ENCODE data around the gene TBC1D9.

Gene TBC1D9

DNA sequence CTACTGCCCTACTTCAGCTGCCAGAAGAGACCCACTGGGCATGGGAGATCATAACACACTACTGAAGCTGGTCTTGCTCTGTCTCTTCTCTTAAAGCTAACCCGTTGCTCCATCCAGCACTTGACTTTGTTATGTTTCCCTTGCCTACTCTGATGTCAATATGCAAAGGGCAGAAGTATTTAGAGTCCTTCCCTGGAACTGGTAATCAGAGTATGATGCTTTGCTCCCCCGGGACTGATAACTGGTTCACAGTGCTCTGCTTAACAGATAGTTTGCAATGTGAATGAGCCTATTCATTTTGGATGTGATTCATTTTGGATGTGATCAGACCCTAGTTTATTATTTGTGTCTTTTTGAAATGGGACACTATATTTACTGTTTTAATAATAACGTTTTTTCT is 175.1 kb downstream of the TBC1D9 start:
- no peak for DNase-seq (ENCODE audit: extremely low spot score)
- ChIA-PET POLR2A (no interaction called here), CTCF (interaction anchor here (0.9 to 1.1 kb wide), 2 partner anchors 29 to 221 kb away, joined by 3 to 7 read pairs; no protein-coding TSS in a partner anchor)
- TF ChIP-seq SP1 (IDR thresholded peaks at IDR 0.05) = no peak
- no peak for TF ChIP-seq BHLHE40 (IDR thresholded peaks at IDR 0.05; ENCODE audit: borderline replicate concordance)
- TF ChIP-seq, protein P1, sequence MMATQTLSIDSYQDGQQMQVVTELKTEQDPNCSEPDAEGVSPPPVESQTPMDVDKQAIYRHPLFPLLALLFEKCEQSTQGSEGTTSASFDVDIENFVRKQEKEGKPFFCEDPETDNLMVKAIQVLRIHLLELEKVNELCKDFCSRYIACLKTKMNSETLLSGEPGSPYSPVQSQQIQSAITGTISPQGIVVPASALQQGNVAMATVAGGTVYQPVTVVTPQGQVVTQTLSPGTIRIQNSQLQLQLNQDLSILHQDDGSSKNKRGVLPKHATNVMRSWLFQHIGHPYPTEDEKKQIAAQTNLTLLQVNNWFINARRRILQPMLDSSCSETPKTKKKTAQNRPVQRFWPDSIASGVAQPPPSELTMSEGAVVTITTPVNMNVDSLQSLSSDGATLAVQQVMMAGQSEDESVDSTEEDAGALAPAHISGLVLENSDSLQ (IDR thresholded peaks at IDR 0.05) = no peak
- TF ChIP-seq FOXA1 (IDR thresholded peaks at IDR 0.05) = no peak
- TF ChIP-seq HDGF (IDR thresholded peaks at IDR 0.05; ENCODE audit: borderline replicate concordance) = no peak
- no peak for TF ChIP-seq SUZ12 (IDR thresholded peaks at IDR 0.05)
- TF ChIP-seq NFRKB (IDR thresholded peaks at IDR 0.05) = no peak
- TF ChIP-seq CTBP1 (IDR thresholded peaks at IDR 0.05; ENCODE audit: borderline replicate concordance) = no peak
- no peak for TF ChIP-seq FOXK2 (IDR thresholded peaks at IDR 0.05)
- TF ChIP-seq TARDBP (IDR thresholded peaks at IDR 0.05) = no peak
- no peak for TF ChIP-seq LEF1 (IDR thresholded peaks at IDR 0.05; ENCODE audit: borderline replicate concordance)
- no peak for TF ChIP-seq L3MBTL2 (conservative IDR thresholded peaks at IDR 0.05)
- TF ChIP-seq FOXM1 (IDR thresholded peaks at IDR 0.05; ENCODE audit: borderline replicate concordance) = no peak
- no peak for TF ChIP-seq ELF4 (IDR thresholded peaks at IDR 0.05)
- no peak for TF ChIP-seq ZNF384 (IDR thresholded peaks at IDR 0.05)
- TF ChIP-seq ARNT (IDR thresholded peaks at IDR 0.05) = no peak

DNA sequence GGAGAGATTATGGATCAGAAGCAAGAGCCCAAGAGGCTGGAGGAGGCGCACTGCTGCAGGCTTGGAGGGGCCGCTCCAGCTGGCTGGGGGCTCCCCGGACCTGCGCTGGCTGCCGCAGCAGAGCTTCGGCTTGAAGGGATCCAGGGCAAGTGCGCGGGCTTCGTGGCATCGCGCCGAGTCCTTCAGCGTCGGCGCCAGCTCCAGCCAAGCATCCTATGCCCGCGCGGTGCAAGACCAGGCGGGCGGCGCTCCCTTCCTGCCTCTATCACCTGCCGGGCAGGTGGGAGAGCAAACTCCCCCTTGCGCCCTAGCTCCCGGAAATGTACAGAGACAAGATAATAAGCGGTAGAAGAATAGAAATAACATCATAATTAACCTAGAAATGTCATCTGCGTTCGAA is 176.9 kb downstream of the TBC1D9 start:
- TF ChIP-seq FOXM1 (IDR thresholded peaks at IDR 0.05; ENCODE audit: borderline replicate concordance) = no peak
- no peak for TF ChIP-seq FOXA1 (IDR thresholded peaks at IDR 0.05)
- TF ChIP-seq ZNF384 (IDR thresholded peaks at IDR 0.05) = no peak
- TF ChIP-seq TARDBP (IDR thresholded peaks at IDR 0.05) = no peak
- no peak for TF ChIP-seq FOXK2 (IDR thresholded peaks at IDR 0.05)
- no peak for TF ChIP-seq LEF1 (IDR thresholded peaks at IDR 0.05; ENCODE audit: borderline replicate concordance)
- no peak for TF ChIP-seq NFRKB (IDR thresholded peaks at IDR 0.05)
- no peak for DNase-seq (ENCODE audit: extremely low spot score)
- CTCF ChIA-PET = interaction anchor here (1.0 kb wide), 1 partner anchor 219 kb away, joined by 3 read pairs; no protein-coding TSS in a partner anchor
- POLR2A ChIA-PET = interaction anchor here (1.1 kb wide), 1 partner anchor 55 kb away, joined by 3 read pairs; the partner anchor contains the start of gene ELMOD2

DNA sequence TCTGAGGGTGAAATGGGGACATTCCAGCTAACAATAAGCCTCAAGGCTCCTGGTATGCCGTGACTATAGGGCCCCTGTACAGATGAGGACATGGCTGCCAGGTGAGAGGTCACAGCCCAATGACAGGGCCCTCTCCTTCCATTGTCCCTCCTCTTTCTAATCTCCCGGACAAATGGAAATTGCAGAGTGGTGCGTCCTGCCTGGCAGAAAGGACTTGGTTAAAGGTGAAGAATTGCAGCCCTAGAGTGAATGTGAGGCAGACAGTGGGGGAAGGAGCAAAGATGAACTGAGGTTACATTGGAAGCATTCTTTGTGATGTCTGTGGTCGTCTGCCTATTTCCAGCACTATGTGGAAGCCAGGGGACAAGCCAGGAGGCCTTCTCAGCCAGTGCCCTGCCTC is 180.7 kb downstream of the TBC1D9 start:
- DNase-seq (ENCODE audit: extremely low spot score) = no peak
- no peak for TF ChIP-seq FOXK2 (IDR thresholded peaks at IDR 0.05)
- TF ChIP-seq ARNT (IDR thresholded peaks at IDR 0.05) = no peak
- TF ChIP-seq NFRKB (IDR thresholded peaks at IDR 0.05) = no peak
- TF ChIP-seq L3MBTL2 (conservative IDR thresholded peaks at IDR 0.05) = no peak
- TF ChIP-seq CTBP1 (IDR thresholded peaks at IDR 0.05; ENCODE audit: borderline replicate concordance) = no peak
- TF ChIP-seq, protein P1 (IDR thresholded peaks at IDR 0.05) = no peak
- ChIA-PET POLR2A (no interaction called here), CTCF (interaction anchor here (0.7 kb wide), 1 partner anchor 110 kb away, joined by 9 read pairs; no protein-coding TSS in a partner anchor)

DNA sequence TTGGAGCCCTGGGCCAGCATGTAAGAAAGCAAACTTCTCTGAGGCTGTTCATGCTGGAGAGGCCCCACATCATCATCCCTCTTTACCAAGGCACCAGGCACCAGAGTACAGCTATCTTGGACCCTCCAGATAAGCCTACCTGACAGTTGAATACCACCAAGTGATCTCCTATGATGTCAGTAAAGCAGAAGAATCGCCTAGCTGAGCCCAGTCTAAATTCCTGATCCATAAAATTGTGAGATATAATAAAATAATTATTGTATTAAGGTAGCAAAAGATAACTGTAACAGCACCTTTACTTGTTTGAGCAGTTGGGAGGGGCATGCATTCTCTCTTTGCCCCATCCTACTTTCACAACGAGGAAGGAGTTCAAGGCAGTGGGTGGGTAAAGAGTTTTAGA is 184.6 kb downstream of the TBC1D9 start:
- POLR2A ChIA-PET = no interaction called here
- DNase-seq (ENCODE audit: extremely low spot score) = no peak
- no peak for TF ChIP-seq HDGF (IDR thresholded peaks at IDR 0.05; ENCODE audit: borderline replicate concordance)
- TF ChIP-seq ZNF384 (IDR thresholded peaks at IDR 0.05) = no peak
- no peak for TF ChIP-seq FOXA1 (IDR thresholded peaks at IDR 0.05)
- TF ChIP-seq TARDBP (IDR thresholded peaks at IDR 0.05) = no peak
- TF ChIP-seq CTBP1 (IDR thresholded peaks at IDR 0.05; ENCODE audit: borderline replicate concordance) = no peak
- no peak for TF ChIP-seq FOXK2 (IDR thresholded peaks at IDR 0.05)
- TF ChIP-seq, protein P1 (IDR thresholded peaks at IDR 0.05) = no peak
- TF ChIP-seq L3MBTL2 (conservative IDR thresholded peaks at IDR 0.05) = no peak
- TF ChIP-seq SUZ12 (IDR thresholded peaks at IDR 0.05) = no peak
- no peak for TF ChIP-seq ARNT (IDR thresholded peaks at IDR 0.05)
- TF ChIP-seq LEF1 (IDR thresholded peaks at IDR 0.05; ENCODE audit: borderline replicate concordance) = no peak
- TF ChIP-seq BHLHE40 (IDR thresholded peaks at IDR 0.05; ENCODE audit: borderline replicate concordance) = no peak
- TF ChIP-seq ELF4 (IDR thresholded peaks at IDR 0.05) = no peak
- TF ChIP-seq NFRKB (IDR thresholded peaks at IDR 0.05) = no peak
- TF ChIP-seq SP1 (IDR thresholded peaks at IDR 0.05) = no peak
- TF ChIP-seq FOXM1 (IDR thresholded peaks at IDR 0.05; ENCODE audit: borderline replicate concordance) = no peak
- CTCF ChIA-PET = no interaction called here

All from HEK293T (cell line).